Heart left ventricle (tissue), 16 donors: ENCODE measurements around the gene MPZL1. TPM values are rescaled to one million over a fixed set of nuclear protein-coding genes. Genes with fewer than 3 reads are reported as not detected.

Source experiments
- ATAC-seq, 4 donors: fragments of 200-7000 bp; cut with Tn5 transposase; one replicate each; pipeline ENCODE4 v1.9.1; 2020 to 2022; ENCODE audit warnings: moderate library complexity in 4 of 4, mild to moderate bottlenecking in 3 of 4, moderate number of reproducible peaks in 1 of 4
- DNase-seq, 5 donors: peaks; one replicate each; pipeline ENCODE4 v3.0.0-alpha.2; 2020
- H3K27ac ChIP-seq, 12 donors: fragments of 200-600 bp; sonication (generic) in 4 of 12; one replicate each; pipeline versions ENCODE4 v1.5.0 to v1.8.0; 2016 to 2022; ENCODE audit warnings: mild to moderate bottlenecking in 2 of 12
- H3K27me3 ChIP-seq, 9 donors: fragments of 200-600 bp; sonication (generic) in 2 of 9; one replicate each; pipeline versions ENCODE4 v1.5.1 to v1.8.0; 2016 to 2022; ENCODE audit warnings: mild to moderate bottlenecking in 3 of 9
- H3K36me3 ChIP-seq, 9 donors: fragments of 200-600 bp; sonication (generic) in 2 of 9; one replicate each; pipeline versions ENCODE4 v1.5.0 to v1.8.0; 2018 to 2022; ENCODE audit warnings: mild to moderate bottlenecking in 2 of 9
- H3K4me1 ChIP-seq, 12 donors: fragments of 200-600 bp; sonication (generic) in 4 of 12; one replicate each; pipeline versions ENCODE4 v1.5.0 to v1.8.0; 2016 to 2022; ENCODE audit warnings: mild to moderate bottlenecking in 3 of 12
- H3K4me3 ChIP-seq, 12 donors: fragments of 200-600 bp; sonication (generic) in 4 of 12; one replicate each; pipeline versions ENCODE4 v1.5.0 to v1.8.0; 2017 to 2022; ENCODE audit warnings: mild to moderate bottlenecking in 9 of 12, moderate library complexity in 4 of 12
- H3K9me3 ChIP-seq, 12 donors: fragments of 200-600 bp; sonication (generic) in 4 of 12; one replicate each; pipeline versions ENCODE4 v1.5.0 to v1.8.0; 2016 to 2022; ENCODE audit warnings: mild to moderate bottlenecking in 1 of 12
- POLR2A ChIP-seq, 2 donors: fragments of 450-650 bp; IDR thresholded peaks; one replicate each; pipeline ENCODE4 v1.6.1; 2017; ENCODE audit warnings: antibody characterized with exemption in 2 of 2, mild to moderate bottlenecking in 2 of 2, moderate library complexity in 2 of 2
- WGBS, 4 donors: extraction: QIAGEN DNeasy Blood & Tissue Kit in 2 of 4; methylation state at CpG; one replicate each; pipeline versions ENCODE4 v1.1.5 to v1.1.7; 2013 to 2018; 5-methylcytosine and 5-hydroxymethylcytosine counted together
- intact Hi-C, 10 donors: fragments of 100-400 bp; cut with DNase I; formaldehyde crosslinking; loops; one replicate each; pipeline versions ENCODE4 v1.11.1 to v1.14.2; 2022
- polyA plus RNA-seq, 2 donors: library from polyadenylated mRNA; stranded (reverse); fragments of 200-250 nt; gene quantifications; one replicate each; pipeline ENCODE4 v1.2.3, GENCODE V29; 2013
- total RNA-seq, 9 donors: library from RNA; depleted of rRNA in 2 of 9; stranded (reverse); fragments of >200 nt in 2 of 9; fragmentation: NEBNext Ultra II Directional in 3 of 9; extraction: Animal tissue kit (Norgen Biotek cat#: 25700) in 3 of 9; gene quantifications; one replicate each; pipeline versions ENCODE4 v1.1.0 to v1.2.4, GENCODE V29; 2016 to 2023
- TF ChIP-seq, protein P1 (sequence below), 12 donors: fragments of 200-600 bp; sonication (generic) in 4 of 12; IDR thresholded peaks; one replicate each; pipeline versions ENCODE4 v1.5.0 to v1.8.0; 2018 to 2022; ENCODE audit warnings: antibody characterized with exemption in 12 of 12, mild to moderate bottlenecking in 5 of 12
- donor health status: ischemic (EF 13 %, LVEDD 7.1; RV severe dilation, severe dysfunction).
- donor health status: healthy with polysubstance abuse.
- donor health status: DM: no; HTN: yes; CAD: no.
- donor health status: DM: no; HTN: no; CAD: no.
- donor health status: ischemic (EF 25% LVEDD 6.9; RV normal size, moderate dysfunction).
- donor health status: ischemic (EF 25% LVEDD 5.7; RV mildly dilated, moderate dysfunction).
- donor health status: healthy.
- donor health status: DM: yes; HTN: yes; CAD: no.
- donor health status: ischemic (EF 35%, LVEDD 5.7; RV mildly dilated, moderate dysfunction).
- donor health status: nonischemic (EF 11% LVEDD 7.7; RV severe dilation, severe dysfunction).
- donor health status: DM: yes; HTN: yes; CAD: no.
- donor health status: PGD.
- donor health status: ischemic (EF 29% LVEDD 5.4; RV normal size, mild dysfunction).
- donor health status: nonischemic (EF 23%, LVEDD 6.1; RV moderate dilation, normal function).

The MPZL1 gene
- total and polyA plus RNA-seq, 11 donors, result 7.0 to 56.3 (median 29.4) TPM

DNA sequence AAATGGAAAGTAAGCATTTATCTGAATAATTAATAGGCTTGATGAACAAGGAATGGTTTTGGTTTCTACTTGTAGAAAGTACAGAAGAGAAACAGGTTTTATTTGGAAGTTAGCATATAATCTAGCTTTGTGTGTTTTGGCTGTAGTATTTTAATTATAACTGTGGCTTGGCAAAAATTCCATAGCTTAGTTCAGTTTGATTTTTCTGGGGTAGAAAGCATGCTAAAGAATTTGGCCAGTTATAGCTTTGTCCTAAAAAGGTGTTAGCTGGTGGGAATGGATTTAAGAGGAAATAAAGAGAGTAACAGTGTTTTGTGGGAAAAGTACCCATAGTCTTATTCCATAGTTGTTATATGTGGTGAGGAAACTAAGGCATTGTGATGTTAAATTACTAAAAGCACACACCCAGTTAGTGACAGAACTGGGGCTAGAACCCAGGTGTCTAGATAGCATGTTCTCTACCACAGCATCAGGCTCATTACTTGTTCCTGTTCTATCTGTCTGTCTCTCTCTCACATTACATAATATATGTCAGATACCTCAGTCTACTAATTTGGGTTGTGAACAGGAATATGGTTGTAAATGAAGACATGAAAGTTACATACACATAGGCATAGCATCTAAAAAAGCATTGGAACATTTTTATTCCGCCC is 55.0 kb downstream of the MPZL1 start:
- ATAC-seq, result no peak
- TF ChIP-seq, protein P1, sequence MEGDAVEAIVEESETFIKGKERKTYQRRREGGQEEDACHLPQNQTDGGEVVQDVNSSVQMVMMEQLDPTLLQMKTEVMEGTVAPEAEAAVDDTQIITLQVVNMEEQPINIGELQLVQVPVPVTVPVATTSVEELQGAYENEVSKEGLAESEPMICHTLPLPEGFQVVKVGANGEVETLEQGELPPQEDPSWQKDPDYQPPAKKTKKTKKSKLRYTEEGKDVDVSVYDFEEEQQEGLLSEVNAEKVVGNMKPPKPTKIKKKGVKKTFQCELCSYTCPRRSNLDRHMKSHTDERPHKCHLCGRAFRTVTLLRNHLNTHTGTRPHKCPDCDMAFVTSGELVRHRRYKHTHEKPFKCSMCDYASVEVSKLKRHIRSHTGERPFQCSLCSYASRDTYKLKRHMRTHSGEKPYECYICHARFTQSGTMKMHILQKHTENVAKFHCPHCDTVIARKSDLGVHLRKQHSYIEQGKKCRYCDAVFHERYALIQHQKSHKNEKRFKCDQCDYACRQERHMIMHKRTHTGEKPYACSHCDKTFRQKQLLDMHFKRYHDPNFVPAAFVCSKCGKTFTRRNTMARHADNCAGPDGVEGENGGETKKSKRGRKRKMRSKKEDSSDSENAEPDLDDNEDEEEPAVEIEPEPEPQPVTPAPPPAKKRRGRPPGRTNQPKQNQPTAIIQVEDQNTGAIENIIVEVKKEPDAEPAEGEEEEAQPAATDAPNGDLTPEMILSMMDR (IDR thresholded peaks at IDR 0.05), result no peak
- no peak for TF ChIP-seq POLR2A (IDR thresholded peaks at IDR 0.05)
- no peak for DNase-seq
- intact Hi-C loops, result no loop called here
- no peaks in the 10 kb centered on the region for H3K27me3 ChIP-seq
- peaks cover 0 to 11% (median 0%) of the 10 kb centered on the region in 12 donors for H3K4me1 ChIP-seq
- H3K4me3 ChIP-seq, result no peak overlapping the region
- H3K27ac ChIP-seq, result no peak overlapping the region
- no peaks in the 10 kb centered on the region for H3K9me3 ChIP-seq
- peaks cover 0 to 78% (median 32%) of the 10 kb centered on the region in 9 donors for H3K36me3 ChIP-seq
- WGBS, 4 donors, result 93 to 98% (median 97%) methylated on average over 1 of the region's 1 CpG

DNA sequence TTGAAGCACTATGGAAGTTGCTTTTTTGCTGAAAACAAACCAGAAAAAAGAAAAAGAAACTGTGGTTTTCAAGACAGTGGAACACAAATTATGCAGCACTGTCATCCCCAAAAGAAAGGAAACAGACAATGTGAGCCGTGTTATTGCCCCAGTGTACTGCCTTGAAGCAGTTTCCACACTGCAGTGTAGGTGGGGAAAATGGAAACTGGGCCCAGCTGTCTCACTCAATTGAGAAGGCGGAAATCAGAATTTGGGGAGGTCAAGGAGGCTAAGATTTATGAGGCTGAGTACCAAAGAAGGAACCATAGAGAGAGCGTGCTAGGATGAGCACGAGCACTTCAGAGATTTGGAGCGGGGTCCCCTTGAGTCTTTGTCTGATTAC is 55.5 kb downstream of the MPZL1 start:
- Histone ChIP-seq H3K4me3 (no peak overlapping the region), H3K36me3 (peaks cover 0 to 75% (median 31%) of the 10 kb centered on the region in 9 donors), H3K4me1 (peaks cover 0 to 11% (median 0%) of the 10 kb centered on the region in 12 donors), H3K27me3 (no peaks in the 10 kb centered on the region), H3K9me3 (no peaks in the 10 kb centered on the region), H3K27ac (no peak overlapping the region)
- intact Hi-C loops, result no loop called here
- no peak for DNase-seq
- no peak for ATAC-seq
- no peak for TF ChIP-seq POLR2A (IDR thresholded peaks at IDR 0.05)
- TF ChIP-seq, protein P1 (IDR thresholded peaks at IDR 0.05), result no peak
- WGBS, 4 donors, result 97 to 98% (median 98%) methylated on average over 5 of the region's 5 CpGs

DNA sequence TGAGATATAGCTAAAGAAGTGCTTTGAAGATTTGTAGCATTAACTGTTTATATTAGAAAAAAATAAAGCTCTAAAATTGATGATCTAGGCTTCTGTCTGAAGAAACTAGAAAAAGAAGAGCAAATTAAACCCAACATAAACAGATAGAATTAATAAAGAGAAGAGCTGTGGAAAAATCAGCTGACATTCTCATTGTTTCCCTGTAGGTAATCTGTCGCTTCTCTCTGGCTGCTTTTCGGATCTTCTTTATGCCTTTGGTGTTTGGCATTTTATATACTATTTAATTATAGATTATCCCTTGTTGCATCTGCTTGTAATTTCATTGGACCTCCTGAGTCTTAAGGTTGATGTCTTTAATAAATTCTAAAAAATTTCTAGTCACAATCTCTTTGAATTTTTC is 59.8 kb downstream of the MPZL1 start:
- H3K4me3 ChIP-seq, result no peak overlapping the region
- H3K27me3 ChIP-seq, result no peaks in the 10 kb centered on the region
- 93 to 98% (median 96%) methylated on average over 2 of the region's 2 CpGs for WGBS, 4 donors
- no peak for DNase-seq
- no peak for TF ChIP-seq POLR2A (IDR thresholded peaks at IDR 0.05)
- TF ChIP-seq, protein P1 (IDR thresholded peaks at IDR 0.05), result no peak
- peaks cover 0 to 57% (median 25%) of the 10 kb centered on the region in 9 donors for H3K36me3 ChIP-seq
- no peaks in the 10 kb centered on the region for H3K9me3 ChIP-seq
- peaks cover 0 to 3% (median 0%) of the 10 kb centered on the region in 12 donors for H3K4me1 ChIP-seq
- H3K27ac ChIP-seq, result no peak overlapping the region
- intact Hi-C loops, result no loop called here
- ATAC-seq, result no peak

DNA sequence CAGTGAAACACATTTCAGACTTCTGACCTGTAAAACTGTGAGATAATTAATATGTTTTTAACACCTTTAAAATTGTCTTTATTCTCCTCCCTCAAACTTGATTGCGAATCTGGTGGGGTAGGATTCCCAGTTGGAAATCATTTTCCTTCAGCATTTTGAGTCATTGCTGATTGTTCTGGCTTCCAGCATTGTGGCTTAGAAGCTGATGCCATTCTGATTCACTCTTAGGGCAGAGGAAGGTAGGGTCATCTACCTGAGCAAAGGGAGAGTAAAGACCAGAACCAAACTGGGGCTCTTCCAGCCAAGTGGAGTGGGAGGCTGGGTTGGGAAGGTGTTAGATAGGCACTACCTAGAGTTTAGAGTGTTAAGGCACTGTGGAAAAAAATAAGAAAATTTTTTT is 61.2 kb downstream of the MPZL1 start:
- DNase-seq, result no peak
- 90 to 100% (median 95%) methylated on average over 1 of the region's 1 CpG for WGBS, 4 donors
- ATAC-seq, result no peak
- no peak overlapping the region for H3K27ac ChIP-seq
- H3K9me3 ChIP-seq, result no peaks in the 10 kb centered on the region
- peaks cover 0 to 55% (median 26%) of the 10 kb centered on the region in 9 donors for H3K36me3 ChIP-seq
- no peaks in the 10 kb centered on the region for H3K4me1 ChIP-seq
- TF ChIP-seq, protein P1 (IDR thresholded peaks at IDR 0.05), result no peak
- no peak for TF ChIP-seq POLR2A (IDR thresholded peaks at IDR 0.05)
- intact Hi-C loops, result no loop called here
- no peaks in the 10 kb centered on the region for H3K27me3 ChIP-seq
- H3K4me3 ChIP-seq, result no peak overlapping the region
